ENCODE results near the gene ZBTB16.

GRCh38 chr11:114197799-114198500, 138.4 kb downstream of the ZBTB16 start:
- TF ChIP-seq ETV5 (CRISPR knock-in tag; IDR thresholded peaks at IDR 0.05; ENCODE audit: borderline replicate concordance): no peak
- no peak for TF ChIP-seq E2F5 (CRISPR knock-in tag; conservative IDR thresholded peaks at IDR 0.05)
- TF ChIP-seq, protein P1, sequence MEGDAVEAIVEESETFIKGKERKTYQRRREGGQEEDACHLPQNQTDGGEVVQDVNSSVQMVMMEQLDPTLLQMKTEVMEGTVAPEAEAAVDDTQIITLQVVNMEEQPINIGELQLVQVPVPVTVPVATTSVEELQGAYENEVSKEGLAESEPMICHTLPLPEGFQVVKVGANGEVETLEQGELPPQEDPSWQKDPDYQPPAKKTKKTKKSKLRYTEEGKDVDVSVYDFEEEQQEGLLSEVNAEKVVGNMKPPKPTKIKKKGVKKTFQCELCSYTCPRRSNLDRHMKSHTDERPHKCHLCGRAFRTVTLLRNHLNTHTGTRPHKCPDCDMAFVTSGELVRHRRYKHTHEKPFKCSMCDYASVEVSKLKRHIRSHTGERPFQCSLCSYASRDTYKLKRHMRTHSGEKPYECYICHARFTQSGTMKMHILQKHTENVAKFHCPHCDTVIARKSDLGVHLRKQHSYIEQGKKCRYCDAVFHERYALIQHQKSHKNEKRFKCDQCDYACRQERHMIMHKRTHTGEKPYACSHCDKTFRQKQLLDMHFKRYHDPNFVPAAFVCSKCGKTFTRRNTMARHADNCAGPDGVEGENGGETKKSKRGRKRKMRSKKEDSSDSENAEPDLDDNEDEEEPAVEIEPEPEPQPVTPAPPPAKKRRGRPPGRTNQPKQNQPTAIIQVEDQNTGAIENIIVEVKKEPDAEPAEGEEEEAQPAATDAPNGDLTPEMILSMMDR (CRISPR knock-in tag; IDR thresholded peaks at IDR 0.05): no peak

Measured in HepG2 (cell line).